Upper lobe of left lung (tissue), 6 donors: ENCODE measurements around the gene ENAM. TPM values are rescaled to one million over a fixed set of nuclear protein-coding genes. Genes with fewer than 3 reads are reported as not detected.
"Not testable (repeated sequence)": the region's sequence is repeated elsewhere in the genome, so short reads cannot be mapped to it uniquely, and the experiment has no call there.

ENCODE experiments used
- ATAC-seq, 2 donors: fragments of 200-7000 bp; cut with Tn5 transposase; one replicate each; pipeline ENCODE4 v1.9.1; 2022; ENCODE audit warnings: mild to moderate bottlenecking in 2 of 2, moderate library complexity in 2 of 2; ENCODE audit not compliant: low FRiP score in 2 of 2
- DNase-seq, 2 donors: peaks; one replicate each; pipeline ENCODE4 v3.0.0-alpha.2; 2019 to 2020
- H3K27ac ChIP-seq, 4 donors: fragments of 200-600 bp; sonication (generic); one replicate each; pipeline ENCODE4 v1.5.1; 2016 to 2019
- H3K27me3 ChIP-seq, 4 donors: fragments of 200-600 bp; sonication (generic); one replicate each; pipeline ENCODE4 v1.5.1; 2017 to 2019
- H3K36me3 ChIP-seq, 4 donors: fragments of 200-600 bp; sonication (generic); one replicate each; pipeline ENCODE4 v1.5.1; 2016 to 2019
- H3K4me1 ChIP-seq, 4 donors: fragments of 200-600 bp; sonication (generic); one replicate each; pipeline ENCODE4 v1.5.1; 2018 to 2019
- H3K4me3 ChIP-seq, 4 donors: fragments of 200-600 bp; sonication (generic); one replicate each; pipeline ENCODE4 v1.5.1; 2017 to 2019; ENCODE audit warnings: mild to moderate bottlenecking in 2 of 4, moderate library complexity in 1 of 4
- H3K9me3 ChIP-seq, 4 donors: fragments of 200-600 bp; sonication (generic); one replicate each; pipeline ENCODE4 v1.5.1; 2018 to 2019
- EP300 ChIP-seq, 4 donors: sonication (generic); formaldehyde crosslinking; IDR thresholded peaks; one replicate each; pipeline ENCODE4 v1.5.1; 2017; ENCODE audit warnings: antibody characterized with exemption in 4 of 4, control low read depth in 2 of 4
- POLR2A ChIP-seq, 4 donors: fragments of 450-650 bp; IDR thresholded peaks; one replicate each; pipeline ENCODE4 v1.5.1; 2016 to 2017; ENCODE audit warnings: antibody characterized with exemption in 4 of 4, mild to moderate bottlenecking in 2 of 4
- POLR2AphosphoS5 ChIP-seq, 2 donors: sonication (generic); formaldehyde crosslinking; IDR thresholded peaks; one replicate each; pipeline ENCODE4 v1.5.1; 2017; ENCODE audit warnings: antibody characterized with exemption in 2 of 2
- WGBS, 2 donors: methylation state at CpG; one replicate each; pipeline ENCODE4 v1.1.5; 2017 to 2018; 5-methylcytosine and 5-hydroxymethylcytosine counted together
- total RNA-seq, 6 donors: library from RNA; depleted of rRNA in 4 of 6; stranded (reverse); fragments of >200 nt in 4 of 6; gene quantifications; one replicate each; pipeline versions ENCODE4 v1.1.0 to v1.2.1, GENCODE V29; 2016 to 2021
- TF ChIP-seq, protein P1 (sequence below), 6 experiments: fragments of 450-650 bp in 4 of 6; fragments of 200-600 bp in 2 of 6; sonication (generic) in 2 of 6; IDR thresholded peaks; one replicate each; pipeline ENCODE4 v1.5.1; 2016 to 2019; ENCODE audit warnings: antibody characterized with exemption in 6 of 6
- donor health status: DM: no; HTN: no; CAD: no; lungs with moderate emphysema.
- donor health status: DM: no; HTN: yes; CAD: no; lungs with severe emphysema.

The ENAM gene
- total RNA-seq, 6 donors from 2014 or later, result 0.17 to 0.26 TPM; not detected in 4

DNA sequence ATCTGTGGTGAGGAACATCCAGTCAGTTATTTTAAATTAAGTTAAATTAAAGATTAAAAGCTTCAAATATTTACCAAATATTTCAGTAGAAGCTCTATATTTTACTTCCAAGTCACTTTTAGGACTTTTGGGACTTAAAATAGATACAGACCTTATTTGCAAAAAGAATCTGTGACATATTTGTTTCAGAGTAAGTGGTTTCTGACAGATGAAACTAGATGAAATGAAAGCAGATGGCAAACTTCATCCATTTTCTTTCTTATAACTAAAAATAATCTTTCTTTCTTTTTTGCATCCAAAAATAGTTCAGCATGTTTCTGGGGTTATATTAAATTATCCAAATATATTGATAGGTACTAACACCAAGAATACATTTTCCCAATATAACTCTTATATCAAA is 53.2 kb downstream of the ENAM start:
- TF ChIP-seq POLR2AphosphoS5 (IDR thresholded peaks at IDR 0.05) (no peak), POLR2A (IDR thresholded peaks at IDR 0.05) (no peak), EP300 (IDR thresholded peaks at IDR 0.05) (no peak)
- TF ChIP-seq, protein P1, sequence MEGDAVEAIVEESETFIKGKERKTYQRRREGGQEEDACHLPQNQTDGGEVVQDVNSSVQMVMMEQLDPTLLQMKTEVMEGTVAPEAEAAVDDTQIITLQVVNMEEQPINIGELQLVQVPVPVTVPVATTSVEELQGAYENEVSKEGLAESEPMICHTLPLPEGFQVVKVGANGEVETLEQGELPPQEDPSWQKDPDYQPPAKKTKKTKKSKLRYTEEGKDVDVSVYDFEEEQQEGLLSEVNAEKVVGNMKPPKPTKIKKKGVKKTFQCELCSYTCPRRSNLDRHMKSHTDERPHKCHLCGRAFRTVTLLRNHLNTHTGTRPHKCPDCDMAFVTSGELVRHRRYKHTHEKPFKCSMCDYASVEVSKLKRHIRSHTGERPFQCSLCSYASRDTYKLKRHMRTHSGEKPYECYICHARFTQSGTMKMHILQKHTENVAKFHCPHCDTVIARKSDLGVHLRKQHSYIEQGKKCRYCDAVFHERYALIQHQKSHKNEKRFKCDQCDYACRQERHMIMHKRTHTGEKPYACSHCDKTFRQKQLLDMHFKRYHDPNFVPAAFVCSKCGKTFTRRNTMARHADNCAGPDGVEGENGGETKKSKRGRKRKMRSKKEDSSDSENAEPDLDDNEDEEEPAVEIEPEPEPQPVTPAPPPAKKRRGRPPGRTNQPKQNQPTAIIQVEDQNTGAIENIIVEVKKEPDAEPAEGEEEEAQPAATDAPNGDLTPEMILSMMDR (IDR thresholded peaks at IDR 0.05), result no peak
- Histone ChIP-seq H3K27ac (no peak overlapping the region), H3K4me3 (no peak overlapping the region), H3K4me1 (no peaks in the 10 kb centered on the region), H3K9me3 (no peaks in the 10 kb centered on the region), H3K36me3 (no peaks in the 10 kb centered on the region), H3K27me3 (no peaks in the 10 kb centered on the region)
- ATAC-seq (no peak), DNase-seq (no peak)

DNA sequence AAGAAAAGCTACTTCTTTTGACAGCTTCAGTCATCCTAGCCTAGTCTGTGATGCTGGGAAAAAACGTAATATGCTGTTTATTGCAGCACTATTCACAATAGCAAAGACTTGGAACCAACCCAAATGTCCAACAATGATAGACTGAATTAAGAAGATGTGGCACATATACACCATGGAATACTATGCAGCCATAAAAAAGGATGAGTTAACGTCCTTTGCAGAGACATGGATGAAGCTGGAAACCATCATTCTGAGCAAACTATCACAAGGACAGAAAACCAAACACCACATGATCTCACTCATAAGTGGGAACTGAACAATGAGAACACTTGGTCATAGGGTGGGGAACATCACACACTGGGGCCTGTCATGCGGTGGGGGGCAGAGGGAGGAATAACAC is 53.6 kb downstream of the ENAM start:
- H3K4me3 ChIP-seq, ATAC-seq, H3K36me3 ChIP-seq, H3K27ac ChIP-seq, H3K27me3 ChIP-seq, H3K4me1 ChIP-seq, H3K9me3 ChIP-seq, DNase-seq: not testable (repeated sequence)
- WGBS, 2 donors, result 87 to 90% methylated on average over 3 of the region's 3 CpGs

DNA sequence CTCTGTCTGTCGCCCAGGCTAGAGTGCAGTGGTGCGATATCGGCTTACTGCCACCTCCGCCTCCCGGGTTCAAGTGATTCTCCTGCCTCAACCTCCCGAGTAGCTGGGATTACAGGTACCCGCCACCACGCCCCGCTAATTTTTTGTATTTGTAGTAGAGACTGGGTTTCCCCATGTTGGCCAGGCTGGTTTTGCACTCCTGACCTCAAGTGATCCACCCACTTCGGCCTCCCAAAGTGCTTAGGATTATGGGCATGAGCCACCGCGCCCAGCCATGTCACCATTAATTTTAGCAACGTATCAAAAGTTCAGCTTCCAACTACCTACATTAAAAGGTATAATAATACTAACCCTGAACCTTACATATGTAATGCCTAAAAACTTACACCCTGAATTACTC is 58.8 kb downstream of the ENAM start:
- Histone ChIP-seq H3K36me3 (peaks cover 0 to 16% (median 0%) of the 10 kb centered on the region in 4 donors), H3K27ac (peak overlapping the region; percentile 93 to 97 (median 94)), H3K4me3 (peak overlapping the region; percentile 38 to 99 (median 88)), H3K27me3 (no peaks in the 10 kb centered on the region), H3K9me3 (no peaks in the 10 kb centered on the region), H3K4me1 (peaks cover 34 to 44% (median 34%) of the 10 kb centered on the region in 4 donors)
- ATAC-seq (no peak), DNase-seq (peak in 1 of 2 donors; percentile 53)
- TF ChIP-seq POLR2A (IDR thresholded peaks at IDR 0.05) (no peak), POLR2AphosphoS5 (IDR thresholded peaks at IDR 0.05) (no peak), EP300 (IDR thresholded peaks at IDR 0.05) (no peak)
- TF ChIP-seq, protein P1 (IDR thresholded peaks at IDR 0.05), result no peak
- WGBS, 2 donors, result 68 to 72% methylated on average over 12 to 13 of the region's 13 CpGs

DNA sequence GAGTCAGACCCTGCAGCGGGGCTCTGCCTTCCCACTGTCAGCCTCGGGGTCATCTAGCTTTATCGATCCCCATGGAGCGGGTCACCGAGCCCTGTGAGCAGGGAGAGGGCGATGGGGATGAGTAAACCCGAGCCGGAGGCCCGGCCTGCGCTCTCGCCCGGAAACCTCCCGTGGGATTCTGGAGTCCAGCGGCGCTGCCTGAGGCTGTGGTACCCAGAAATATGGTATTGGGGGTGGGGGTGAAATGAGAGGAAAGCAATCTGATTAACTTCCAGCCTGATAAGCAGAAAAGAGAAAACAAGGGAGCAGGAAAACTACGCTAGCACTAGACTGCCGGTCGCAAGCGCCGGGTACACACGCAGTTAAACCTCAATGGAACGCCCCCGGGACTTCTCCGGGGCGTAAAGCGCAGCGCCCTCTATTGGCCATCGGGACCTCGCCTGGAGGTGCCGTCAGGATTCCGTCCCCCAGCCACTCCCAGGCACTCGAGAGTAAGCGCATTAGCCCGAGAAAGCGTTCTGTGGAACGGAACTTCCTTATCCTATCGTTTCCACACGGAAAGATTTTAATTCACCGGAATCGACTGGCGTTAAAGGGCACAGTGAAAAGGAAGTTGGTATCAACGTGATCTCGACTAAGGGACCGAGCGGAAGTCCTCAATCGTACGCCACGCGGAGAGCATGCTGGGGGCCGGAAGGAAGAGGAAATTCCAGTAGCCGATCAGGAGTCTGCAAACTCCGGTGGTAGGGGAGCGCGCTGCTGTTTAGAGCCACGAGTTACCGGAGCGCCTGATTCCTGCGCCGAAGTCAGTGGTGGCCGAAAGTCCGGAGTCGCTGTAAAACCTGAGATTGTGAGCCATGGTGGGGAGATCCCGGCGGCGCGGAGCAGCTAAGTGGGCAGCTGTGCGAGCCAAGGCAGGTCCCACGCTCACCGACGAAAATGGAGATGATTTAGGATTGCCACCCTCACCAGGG is 59.6 kb downstream of the ENAM start, which contains the start of gene UTP3:
UTP3 (plus strand) TSS at position 712 of the 974 bp plus-strand sequence; CDS start at position 858, 146 bp downstream.
- Histone ChIP-seq H3K36me3 (peaks cover 0 to 21% (median 0%) of the 10 kb centered on the region in 4 donors), H3K4me1 (peaks cover 34 to 44% (median 34%) of the 10 kb centered on the region in 4 donors), H3K27me3 (no peaks in the 10 kb centered on the region), H3K9me3 (no peaks in the 10 kb centered on the region), H3K4me3 (peak within 1 kb of the TSS; percentile 63 to 99 (median 88)), H3K27ac (peak within 1 kb of the TSS; percentile 93 to 97 (median 94))
- DNase-seq (peak; percentile 92 to 96), ATAC-seq (peak; percentile 98 to 99)
- 0% methylated on average over 28 to 70 of the region's 70 CpGs for WGBS, 2 donors
- TF ChIP-seq, protein P1 (IDR thresholded peaks at IDR 0.05), result peak; percentile 90 to 96 (median 94)
- peak; percentile 92 to 93 for TF ChIP-seq POLR2AphosphoS5 (IDR thresholded peaks at IDR 0.05)
- peak in 2 of 4 donors; percentile 39 to 80 for TF ChIP-seq EP300 (IDR thresholded peaks at IDR 0.05)
- TF ChIP-seq POLR2A (IDR thresholded peaks at IDR 0.05), result peak in 3 of 4 donors; percentile 51 to 79 (median 57)

DNA sequence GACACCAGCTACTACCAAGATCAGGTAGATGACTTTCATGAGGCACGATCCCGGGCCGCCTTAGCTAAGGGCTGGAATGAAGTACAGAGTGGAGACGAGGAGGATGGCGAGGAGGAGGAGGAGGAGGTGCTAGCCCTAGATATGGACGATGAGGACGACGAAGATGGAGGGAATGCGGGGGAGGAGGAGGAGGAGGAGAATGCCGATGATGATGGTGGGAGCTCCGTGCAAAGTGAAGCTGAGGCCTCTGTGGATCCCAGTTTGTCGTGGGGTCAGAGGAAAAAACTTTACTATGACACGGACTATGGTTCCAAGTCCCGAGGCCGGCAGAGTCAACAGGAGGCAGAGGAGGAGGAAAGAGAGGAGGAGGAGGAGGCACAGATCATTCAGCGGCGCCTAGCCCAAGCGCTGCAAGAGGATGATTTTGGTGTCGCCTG is 60.3 kb downstream of the ENAM start:
- DNase-seq (no peak), ATAC-seq (peak; percentile 5 to 26)
- no peak for TF ChIP-seq EP300 (IDR thresholded peaks at IDR 0.05)
- H3K27me3 ChIP-seq, result no peaks in the 10 kb centered on the region
- H3K9me3 ChIP-seq, result no peaks in the 10 kb centered on the region
- peaks cover 34 to 44% (median 34%) of the 10 kb centered on the region in 4 donors for H3K4me1 ChIP-seq
- 3 to 6% methylated on average over 19 of the region's 19 CpGs for WGBS, 2 donors
- H3K4me3 ChIP-seq, result peak overlapping the region; percentile 63 to 99 (median 88)
- H3K36me3 ChIP-seq, result peaks cover 0 to 21% (median 0%) of the 10 kb centered on the region in 4 donors
- H3K27ac ChIP-seq, result peak overlapping the region; percentile 93 to 97 (median 94)
